ENCODE results near the gene PRDM8.
A peak's percentile ranks its signal among the peaks of the same experiment; 100 is the strongest.

The PRDM8 gene

GRCh38 chr4:80184053-80184824 lies 13.1 kb upstream of the PRDM8 start:
- DNase-seq, result peak; percentile 74

GRCh38 chr4:80184825-80185756 lies 12.2 kb upstream of the PRDM8 start:
- no peak for DNase-seq

GRCh38 chr4:80185787-80186548 lies 11.3 kb upstream of the PRDM8 start:
- no peak for DNase-seq

GRCh38 chr4:80186676-80187075 lies 10.6 kb upstream of the PRDM8 start:
- DNase-seq, result no peak

- no peak for DNase-seq
These were observed 9.6 kb upstream of the PRDM8 start for GRCh38 chr4:80187677-80188076.

- no peak for DNase-seq
These were observed 8.9 kb upstream of the PRDM8 start for GRCh38 chr4:80188457-80188800.

GRCh38 chr4:80188801-80189458 lies 8.4 kb upstream of the PRDM8 start:
- no peak for DNase-seq

GRCh38 chr4:80189581-80189955 lies 7.7 kb upstream of the PRDM8 start:
- DNase-seq, result no peak

- DNase-seq, result no peak
These were observed 7.2 kb upstream of the PRDM8 start for GRCh38 chr4:80189956-80190677.

GRCh38 chr4:80192252-80192866 lies 4.9 kb upstream of the PRDM8 start:
- DNase-seq, result no peak

- DNase-seq, result no peak
These were observed 4.4 kb upstream of the PRDM8 start for GRCh38 chr4:80192937-80193336.

GRCh38 chr4:80195441-80196140 lies 1.7 kb upstream of the PRDM8 start:
- no peak for DNase-seq

- peak; percentile 28 for DNase-seq
These were observed 913 bp upstream of the PRDM8 start for GRCh38 chr4:80196259-80196921.

GRCh38 chr4:80197601-80198440 lies 518 bp downstream of the PRDM8 start:
- DNase-seq, result no peak

GRCh38 chr4:80198441-80198837 lies 1.1 kb downstream of the PRDM8 start:
- DNase-seq, result no peak

- no peak for DNase-seq
These were observed 1.8 kb downstream of the PRDM8 start for GRCh38 chr4:80199004-80199560.

- no peak for DNase-seq
These were observed 2.6 kb downstream of the PRDM8 start for GRCh38 chr4:80199947-80200346.

GRCh38 chr4:80201252-80202151 lies 4.2 kb downstream of the PRDM8 start:
- no peak for DNase-seq
